K562 (cell line): ENCODE data around the gene ESRRG. TPM values are rescaled to one million over a fixed set of nuclear protein-coding genes. Genes with fewer than 3 reads are reported as not detected.

ENCODE experiments used
- ATAC-seq: fragments of 200-7000 bp; cut with Tn5 transposase; 3 replicates; pipeline ENCODE4 v1.9.1; 2020; ENCODE audit warnings: moderate library complexity
- BruUV-seq: library from RNA; stranded (reverse); fragments of 400-500 nt; replicated peaks from 2 replicates; lab custom pipeline; 2021; lab: Mats Ljungman, UMichigan
- CTCF ChIA-PET: fragments of 300-600 bp; formaldehyde crosslinking; extraction: SDS; loops from one replicate; lab custom pipeline; 2021; ENCODE audit warnings: low intra/inter-chr PET ratio; lab: Yijun Ruan, JAX
- POLR2A ChIA-PET: fragments of 300-600, 350-650 bp; sonication (Branson Sonifier 250); formaldehyde crosslinking; extraction: SDS; loops from one replicate; lab custom pipeline; 2021; ENCODE audit warnings: antibody characterized with exemption, inconsistent platforms; lab: Yijun Ruan, JAX
- DNase-seq, 4 experiments: peaks; one replicate each; pipeline versions ENCODE4 v3.0.0 to v3.0.0-alpha.2; 2011 to 2018; ENCODE audit warnings: low spot score in 3 of 4, mixed read lengths in 3 of 4; ENCODE audit errors: extremely low read depth in 1 of 4
- FAIRE-seq: peaks from 2 replicates; lab custom pipeline; 2011; peaks lifted over from hg19 to GRCh38; lab: Jason Lieb, UNC
- H2AFZ ChIP-seq: 2 replicates; pipeline ENCODE4 v1.6.0; 2011; ENCODE audit warnings: low read depth, low read length, control low read depth, inconsistent platforms
- H3K27ac ChIP-seq: fragments of 200-600 bp; 3 replicates; pipeline ENCODE4 v1.8.0; 2011; ENCODE audit warnings: low read depth, mild to moderate bottlenecking, control low read depth, inconsistent platforms, low read length, moderate library complexity, mixed read lengths; ENCODE audit errors: extremely low read depth
- H3K27me3 ChIP-seq, 2 experiments: fragments of 300-600 bp in 1 of 2; 2 replicates in 1 of 2; 3 replicates in 1 of 2; pipeline versions ENCODE4 v1.6.0 to v1.8.0; 2011; ENCODE audit warnings: inconsistent platforms in 2 of 2, low read length in 2 of 2, mild to moderate bottlenecking in 1 of 2, mixed read lengths in 1 of 2, moderate library complexity in 1 of 2; ENCODE audit not compliant: control insufficient read depth in 2 of 2, insufficient read depth in 2 of 2
- H3K36me3 ChIP-seq: fragments of 300-600 bp; 3 replicates; pipeline ENCODE4 v1.8.0; 2011; ENCODE audit warnings: mild to moderate bottlenecking, low read length, inconsistent platforms; ENCODE audit not compliant: control insufficient read depth, insufficient read depth
- H3K4me1 ChIP-seq, 2 experiments: fragments of 200-600 bp in 1 of 2; replicated peaks in 1 of 2; 2 replicates in 1 of 2; 3 replicates in 1 of 2; pipeline versions ENCODE4 v1.5.1 to v1.8.0; 2011; ENCODE audit warnings: inconsistent platforms in 2 of 2, low read length in 2 of 2, mild to moderate bottlenecking in 1 of 2, mixed read lengths in 1 of 2, moderate library complexity in 1 of 2; ENCODE audit not compliant: control insufficient read depth in 2 of 2, insufficient read depth in 2 of 2
- H3K4me2 ChIP-seq: 2 replicates; pipeline ENCODE4 v1.6.1; 2011; ENCODE audit warnings: low read length, control low read depth, inconsistent platforms, mixed read lengths; ENCODE audit not compliant: insufficient read depth
- H3K4me3 ChIP-seq: fragments of 200-600 bp; sonication (generic), shearing (Covaris generic); 2 replicates; pipeline ENCODE4 v1.5.1; 2016; ENCODE audit warnings: control low read depth, inconsistent platforms
- H3K79me2 ChIP-seq: fragments of 200-600 bp; 3 replicates; pipeline ENCODE4 v1.8.0; 2011; ENCODE audit warnings: low read length, inconsistent platforms; ENCODE audit not compliant: control insufficient read depth, insufficient read depth
- H3K9ac ChIP-seq, 2 experiments: 2 replicates each; pipeline versions ENCODE4 v1.6.0 to v1.6.1; 2011; ENCODE audit warnings: low read depth in 2 of 2, low read length in 2 of 2, control low read depth in 1 of 2, inconsistent platforms in 1 of 2, mild to moderate bottlenecking in 1 of 2, mixed read lengths in 1 of 2; ENCODE audit not compliant: insufficient read depth in 1 of 2
- H3K9me1 ChIP-seq: one replicate; pipeline ENCODE4 v1.6.0; 2011; ENCODE audit warnings: inconsistent platforms, mild to moderate bottlenecking, low read length, moderate library complexity; ENCODE audit not compliant: control insufficient read depth, insufficient read depth
- H3K9me3 ChIP-seq: replicated peaks from 2 replicates; pipeline ENCODE4 v1.5.1; 2011; ENCODE audit warnings: low read depth, low read length, inconsistent platforms; ENCODE audit not compliant: control insufficient read depth, insufficient read depth
- H4K20me1 ChIP-seq: replicated peaks from 2 replicates; pipeline ENCODE4 v1.6.1; 2011; ENCODE audit warnings: low read length, inconsistent platforms, mixed read lengths; ENCODE audit not compliant: control insufficient read depth, insufficient read depth
- ARID2 ChIP-seq: fragments of 450-650 bp; IDR thresholded peaks from 2 replicates; pipeline ENCODE4 v1.6.1; 2017; ENCODE audit warnings: antibody characterized with exemption, mild to moderate bottlenecking
- MAFG ChIP-seq: fragments of 450-650 bp; conservative IDR thresholded peaks from 2 replicates; pipeline ENCODE4 v1.6.1; 2016; ENCODE audit warnings: missing genetic modification characterization, missing compliant biosample characterization
- PHF21A ChIP-seq: fragments of 450-650 bp; IDR thresholded peaks from 2 replicates; pipeline ENCODE4 v1.6.1; 2017; ENCODE audit warnings: low read depth, borderline replicate concordance
- SLC30A9 ChIP-seq: fragments of 250-450 bp; sonication (Bioruptor Pico); IDR thresholded peaks from 2 replicates; pipeline ENCODE4 v1.8.0; 2022; ENCODE audit warnings: mild to moderate bottlenecking, moderate library complexity
- ZNF41 ChIP-seq: fragments of 250-450 bp; sonication (Bioruptor Pico); conservative IDR thresholded peaks from 2 replicates; pipeline ENCODE4 v1.4.0; 2020; ENCODE audit warnings: mild to moderate bottlenecking
- WGBS: fragments of 100-300 bp; shearing (Covaris generic); methylation state at CpG from one replicate; pipeline ENCODE4 v1.1.6; 2016; ENCODE audit warnings: low coverage, mixed read lengths; ENCODE audit not compliant: insufficient coverage; ENCODE audit errors: missing lambda C conversion rate; 5-methylcytosine and 5-hydroxymethylcytosine counted together
- in situ Hi-C: fragments of 300-500 bp; cut with MboI; formaldehyde crosslinking; loops from 4 replicates; pipeline ENCODE4 v1.15.0; 2018; ENCODE audit warnings: inconsistent platforms, mixed read lengths
- intact Hi-C: fragments of 100-400 bp; cut with micrococcal nuclease; formaldehyde crosslinking; loops from 2 replicates; pipeline ENCODE4 v1.14.2; 2022
- polyA plus RNA-seq, 8 experiments: library from polyadenylated mRNA; depleted of rRNA in 4 of 8; stranded (reverse) in 5 of 8; unstranded in 3 of 8; fragments of >200 nt; fragmentation: Nextera tagmentation in 2 of 8; fragmentation: Illumina TruSeq in 1 of 8; extraction: Ambion mirVana in 2 of 8; extraction: Trizol in 1 of 8; gene quantifications; 2 replicates each; pipeline versions ENCODE4 v1.2.1 to v1.2.3, GENCODE V29; 2011 to 2014; ENCODE audit warnings: inconsistent platforms in 1 of 8, missing spikeins in 1 of 8
- total RNA-seq, 7 experiments: library from RNA; depleted of rRNA in 6 of 7; stranded (reverse); fragments of >200 nt in 6 of 7; fragmentation: Illumina TruSeq in 2 of 7; extraction: Trizol in 2 of 7; gene quantifications; 2 replicates each; pipeline versions ENCODE4 v1.2.1 to v1.2.3, GENCODE V29; 2011 to 2021; ENCODE audit warnings: low replicate concordance in 1 of 7
- TF ChIP-seq, protein P1 (sequence below): fragments of 200-600 bp; sonication (generic); IDR thresholded peaks from one replicate; pipeline ENCODE4 v1.6.1; 2012; ENCODE audit warnings: mild to moderate bottlenecking, low read depth, low read length, inconsistent platforms

ESRRG gene
- total and polyA plus RNA-seq, 9 of the 15 experiments (the other 6 are each of a cell fraction or from before 2014, with no cell fraction given) = not detected

DNA sequence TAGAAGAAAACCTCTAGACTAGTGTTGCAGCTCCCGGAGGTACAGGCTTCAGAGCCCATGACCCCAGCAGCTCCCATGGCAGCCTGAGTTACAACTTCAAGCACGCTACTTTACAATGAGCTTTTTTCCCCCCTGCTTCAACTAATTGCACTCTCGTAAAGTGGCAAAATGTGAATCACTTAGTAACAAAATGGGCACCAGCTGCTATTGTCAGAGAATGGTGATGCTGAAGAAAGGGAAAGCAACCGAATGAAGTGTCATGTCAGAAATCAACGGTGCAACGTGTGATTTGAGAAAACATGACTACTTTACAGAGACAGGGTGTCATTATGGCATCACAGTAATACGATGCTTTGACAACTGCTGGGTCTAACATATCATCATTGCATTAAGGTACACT lies 40.5 kb downstream of the ESRRG start:
- Histone ChIP-seq H4K20me1 (no peaks in the 10 kb centered on the region), H3K36me3 (no peaks in the 10 kb centered on the region), H3K4me3 (no peak overlapping the region), H3K9me1 (no peaks in the 10 kb centered on the region), H3K27me3 (no peaks in the 10 kb centered on the region), H3K4me2 (no peak overlapping the region), H3K27ac (no peak overlapping the region), H3K4me1 (no peaks in the 10 kb centered on the region), H3K79me2 (no peaks in the 10 kb centered on the region), H3K9ac (no peak overlapping the region), H3K9me3 (no peaks in the 10 kb centered on the region; the same call in 1 of the 2 replicates), H2AFZ (no peak overlapping the region)
- ATAC-seq = no peak
- no peak for DNase-seq
- intact Hi-C loops (no loop called here), in situ Hi-C loops (no loop called here)
- TF ChIP-seq ZNF41 (CRISPR knock-in tag) = no peak
- no TSS peak for BruUV-seq
- ChIA-PET POLR2A (no interaction called here), CTCF (no interaction called here)
- WGBS = 2% methylated on average over 7 of the region's 7 CpGs
- FAIRE-seq = no peak

DNA sequence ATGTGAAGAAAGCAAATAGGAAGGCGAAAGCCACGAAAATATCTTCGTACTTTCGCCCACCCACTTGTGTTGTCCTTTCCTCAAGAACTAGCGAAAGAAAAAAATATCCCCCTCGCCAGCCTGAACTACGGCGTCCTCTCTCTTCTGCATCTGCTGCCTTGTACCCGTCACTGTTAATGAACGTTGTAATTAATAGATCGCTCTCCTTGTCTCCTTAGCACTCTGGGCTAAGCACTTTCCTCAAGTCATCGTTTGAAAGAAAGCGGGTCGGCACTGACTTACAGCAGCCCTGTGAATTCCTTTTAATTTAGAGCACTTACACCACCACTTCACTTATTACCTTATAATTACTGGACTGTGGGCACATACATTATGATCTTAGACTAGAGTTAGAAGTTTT lies 44.1 kb downstream of the ESRRG start:
- Histone ChIP-seq H4K20me1 (no peaks in the 10 kb centered on the region), H3K4me1 (no peaks in the 10 kb centered on the region), H3K36me3 (no peaks in the 10 kb centered on the region), H3K27me3 (no peaks in the 10 kb centered on the region), H2AFZ (no peak overlapping the region), H3K9ac (no peak overlapping the region), H3K9me3 (no peaks in the 10 kb centered on the region), H3K27ac (no peak overlapping the region), H3K4me2 (no peak overlapping the region), H3K9me1 (no peaks in the 10 kb centered on the region), H3K79me2 (no peaks in the 10 kb centered on the region), H3K4me3 (no peak overlapping the region)
- in situ Hi-C loops (no loop called here), intact Hi-C loops (no loop called here)
- WGBS = under 1% methylated on average over 14 of the region's 14 CpGs
- ChIA-PET CTCF (no interaction called here), POLR2A (no interaction called here)
- DNase-seq = no peak
- BruUV-seq = no TSS peak
- ATAC-seq = no peak
- no peak for FAIRE-seq
- TF ChIP-seq SLC30A9 (CRISPR knock-in tag) (no peak), ARID2 (no peak), MAFG (tag) (no peak), PHF21A (no peak)
- TF ChIP-seq, protein P1, sequence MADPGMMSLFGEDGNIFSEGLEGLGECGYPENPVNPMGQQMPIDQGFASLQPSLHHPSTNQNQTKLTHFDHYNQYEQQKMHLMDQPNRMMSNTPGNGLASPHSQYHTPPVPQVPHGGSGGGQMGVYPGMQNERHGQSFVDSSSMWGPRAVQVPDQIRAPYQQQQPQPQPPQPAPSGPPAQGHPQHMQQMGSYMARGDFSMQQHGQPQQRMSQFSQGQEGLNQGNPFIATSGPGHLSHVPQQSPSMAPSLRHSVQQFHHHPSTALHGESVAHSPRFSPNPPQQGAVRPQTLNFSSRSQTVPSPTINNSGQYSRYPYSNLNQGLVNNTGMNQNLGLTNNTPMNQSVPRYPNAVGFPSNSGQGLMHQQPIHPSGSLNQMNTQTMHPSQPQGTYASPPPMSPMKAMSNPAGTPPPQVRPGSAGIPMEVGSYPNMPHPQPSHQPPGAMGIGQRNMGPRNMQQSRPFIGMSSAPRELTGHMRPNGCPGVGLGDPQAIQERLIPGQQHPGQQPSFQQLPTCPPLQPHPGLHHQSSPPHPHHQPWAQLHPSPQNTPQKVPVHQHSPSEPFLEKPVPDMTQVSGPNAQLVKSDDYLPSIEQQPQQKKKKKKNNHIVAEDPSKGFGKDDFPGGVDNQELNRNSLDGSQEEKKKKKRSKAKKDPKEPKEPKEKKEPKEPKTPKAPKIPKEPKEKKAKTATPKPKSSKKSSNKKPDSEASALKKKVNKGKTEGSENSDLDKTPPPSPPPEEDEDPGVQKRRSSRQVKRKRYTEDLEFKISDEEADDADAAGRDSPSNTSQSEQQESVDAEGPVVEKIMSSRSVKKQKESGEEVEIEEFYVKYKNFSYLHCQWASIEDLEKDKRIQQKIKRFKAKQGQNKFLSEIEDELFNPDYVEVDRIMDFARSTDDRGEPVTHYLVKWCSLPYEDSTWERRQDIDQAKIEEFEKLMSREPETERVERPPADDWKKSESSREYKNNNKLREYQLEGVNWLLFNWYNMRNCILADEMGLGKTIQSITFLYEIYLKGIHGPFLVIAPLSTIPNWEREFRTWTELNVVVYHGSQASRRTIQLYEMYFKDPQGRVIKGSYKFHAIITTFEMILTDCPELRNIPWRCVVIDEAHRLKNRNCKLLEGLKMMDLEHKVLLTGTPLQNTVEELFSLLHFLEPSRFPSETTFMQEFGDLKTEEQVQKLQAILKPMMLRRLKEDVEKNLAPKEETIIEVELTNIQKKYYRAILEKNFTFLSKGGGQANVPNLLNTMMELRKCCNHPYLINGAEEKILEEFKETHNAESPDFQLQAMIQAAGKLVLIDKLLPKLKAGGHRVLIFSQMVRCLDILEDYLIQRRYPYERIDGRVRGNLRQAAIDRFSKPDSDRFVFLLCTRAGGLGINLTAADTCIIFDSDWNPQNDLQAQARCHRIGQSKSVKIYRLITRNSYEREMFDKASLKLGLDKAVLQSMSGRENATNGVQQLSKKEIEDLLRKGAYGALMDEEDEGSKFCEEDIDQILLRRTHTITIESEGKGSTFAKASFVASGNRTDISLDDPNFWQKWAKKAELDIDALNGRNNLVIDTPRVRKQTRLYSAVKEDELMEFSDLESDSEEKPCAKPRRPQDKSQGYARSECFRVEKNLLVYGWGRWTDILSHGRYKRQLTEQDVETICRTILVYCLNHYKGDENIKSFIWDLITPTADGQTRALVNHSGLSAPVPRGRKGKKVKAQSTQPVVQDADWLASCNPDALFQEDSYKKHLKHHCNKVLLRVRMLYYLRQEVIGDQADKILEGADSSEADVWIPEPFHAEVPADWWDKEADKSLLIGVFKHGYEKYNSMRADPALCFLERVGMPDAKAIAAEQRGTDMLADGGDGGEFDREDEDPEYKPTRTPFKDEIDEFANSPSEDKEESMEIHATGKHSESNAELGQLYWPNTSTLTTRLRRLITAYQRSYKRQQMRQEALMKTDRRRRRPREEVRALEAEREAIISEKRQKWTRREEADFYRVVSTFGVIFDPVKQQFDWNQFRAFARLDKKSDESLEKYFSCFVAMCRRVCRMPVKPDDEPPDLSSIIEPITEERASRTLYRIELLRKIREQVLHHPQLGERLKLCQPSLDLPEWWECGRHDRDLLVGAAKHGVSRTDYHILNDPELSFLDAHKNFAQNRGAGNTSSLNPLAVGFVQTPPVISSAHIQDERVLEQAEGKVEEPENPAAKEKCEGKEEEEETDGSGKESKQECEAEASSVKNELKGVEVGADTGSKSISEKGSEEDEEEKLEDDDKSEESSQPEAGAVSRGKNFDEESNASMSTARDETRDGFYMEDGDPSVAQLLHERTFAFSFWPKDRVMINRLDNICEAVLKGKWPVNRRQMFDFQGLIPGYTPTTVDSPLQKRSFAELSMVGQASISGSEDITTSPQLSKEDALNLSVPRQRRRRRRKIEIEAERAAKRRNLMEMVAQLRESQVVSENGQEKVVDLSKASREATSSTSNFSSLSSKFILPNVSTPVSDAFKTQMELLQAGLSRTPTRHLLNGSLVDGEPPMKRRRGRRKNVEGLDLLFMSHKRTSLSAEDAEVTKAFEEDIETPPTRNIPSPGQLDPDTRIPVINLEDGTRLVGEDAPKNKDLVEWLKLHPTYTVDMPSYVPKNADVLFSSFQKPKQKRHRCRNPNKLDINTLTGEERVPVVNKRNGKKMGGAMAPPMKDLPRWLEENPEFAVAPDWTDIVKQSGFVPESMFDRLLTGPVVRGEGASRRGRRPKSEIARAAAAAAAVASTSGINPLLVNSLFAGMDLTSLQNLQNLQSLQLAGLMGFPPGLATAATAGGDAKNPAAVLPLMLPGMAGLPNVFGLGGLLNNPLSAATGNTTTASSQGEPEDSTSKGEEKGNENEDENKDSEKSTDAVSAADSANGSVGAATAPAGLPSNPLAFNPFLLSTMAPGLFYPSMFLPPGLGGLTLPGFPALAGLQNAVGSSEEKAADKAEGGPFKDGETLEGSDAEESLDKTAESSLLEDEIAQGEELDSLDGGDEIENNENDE = no peak
